Fibroblast of lung (primary cell): Measurements from ENCODE around the gene SGSM2.

Experiments
- EZH2 ChIP-seq: IDR thresholded peaks from 2 replicates; pipeline ENCODE4 v1.5.1; 2012; ENCODE audit warnings: low read length, control low read depth, mild to moderate bottlenecking; ENCODE audit errors: missing control alignments
- TF ChIP-seq, protein P1 (sequence below), 2 donors: IDR thresholded peaks in 1 of 2; conservative IDR thresholded peaks in 1 of 2; 1 replicate in 1 of 2; 2 replicates in 1 of 2; pipeline ENCODE4 v1.5.1; 2011 to 2012; ENCODE audit warnings: low read length in 2 of 2, control low read depth in 1 of 2, inconsistent platforms in 1 of 2, low read depth in 1 of 2, mild to moderate bottlenecking in 1 of 2

DNA sequence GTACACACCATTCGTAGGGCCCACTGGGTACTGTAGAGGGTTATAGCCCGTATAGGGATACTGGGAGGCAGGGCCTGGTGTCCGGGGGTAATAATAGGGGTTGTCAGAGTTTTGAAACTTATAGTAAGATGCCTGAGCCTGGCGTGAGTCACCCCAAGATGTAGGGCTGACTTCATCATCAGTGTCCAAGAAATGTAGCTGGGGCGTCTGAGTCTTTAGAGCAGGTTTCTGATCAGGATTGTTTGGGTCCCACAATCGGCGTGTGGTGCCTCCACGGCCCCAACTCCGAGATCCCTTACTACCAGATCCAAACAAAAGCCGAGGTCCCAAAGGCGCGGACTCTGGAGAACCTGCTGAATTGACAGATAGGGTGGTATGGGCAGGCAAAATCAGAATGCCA lies 38.2 kb upstream of the SGSM2 start:
- TF ChIP-seq, protein P1, sequence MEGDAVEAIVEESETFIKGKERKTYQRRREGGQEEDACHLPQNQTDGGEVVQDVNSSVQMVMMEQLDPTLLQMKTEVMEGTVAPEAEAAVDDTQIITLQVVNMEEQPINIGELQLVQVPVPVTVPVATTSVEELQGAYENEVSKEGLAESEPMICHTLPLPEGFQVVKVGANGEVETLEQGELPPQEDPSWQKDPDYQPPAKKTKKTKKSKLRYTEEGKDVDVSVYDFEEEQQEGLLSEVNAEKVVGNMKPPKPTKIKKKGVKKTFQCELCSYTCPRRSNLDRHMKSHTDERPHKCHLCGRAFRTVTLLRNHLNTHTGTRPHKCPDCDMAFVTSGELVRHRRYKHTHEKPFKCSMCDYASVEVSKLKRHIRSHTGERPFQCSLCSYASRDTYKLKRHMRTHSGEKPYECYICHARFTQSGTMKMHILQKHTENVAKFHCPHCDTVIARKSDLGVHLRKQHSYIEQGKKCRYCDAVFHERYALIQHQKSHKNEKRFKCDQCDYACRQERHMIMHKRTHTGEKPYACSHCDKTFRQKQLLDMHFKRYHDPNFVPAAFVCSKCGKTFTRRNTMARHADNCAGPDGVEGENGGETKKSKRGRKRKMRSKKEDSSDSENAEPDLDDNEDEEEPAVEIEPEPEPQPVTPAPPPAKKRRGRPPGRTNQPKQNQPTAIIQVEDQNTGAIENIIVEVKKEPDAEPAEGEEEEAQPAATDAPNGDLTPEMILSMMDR (conservative IDR thresholded peaks at IDR 0.05 in 1 of 2, IDR thresholded peaks at IDR 0.05 in 1 of 2; ENCODE audit: low read depth in 1 of 2, low read length in 2 of 2), result no peak
- TF ChIP-seq EZH2, result no peak
